HG02759 (cell line): ENCODE results near the gene MROH7.

ENCODE experiments used
- ATAC-seq: cut with Tn5 transposase; IDR thresholded peaks from one replicate; pipeline ENCODE4 v1.9.1; 2021; ENCODE audit warnings: mild to moderate bottlenecking, moderate library complexity; ENCODE audit not compliant: unreplicated experiment

MROH7 gene

DNA sequence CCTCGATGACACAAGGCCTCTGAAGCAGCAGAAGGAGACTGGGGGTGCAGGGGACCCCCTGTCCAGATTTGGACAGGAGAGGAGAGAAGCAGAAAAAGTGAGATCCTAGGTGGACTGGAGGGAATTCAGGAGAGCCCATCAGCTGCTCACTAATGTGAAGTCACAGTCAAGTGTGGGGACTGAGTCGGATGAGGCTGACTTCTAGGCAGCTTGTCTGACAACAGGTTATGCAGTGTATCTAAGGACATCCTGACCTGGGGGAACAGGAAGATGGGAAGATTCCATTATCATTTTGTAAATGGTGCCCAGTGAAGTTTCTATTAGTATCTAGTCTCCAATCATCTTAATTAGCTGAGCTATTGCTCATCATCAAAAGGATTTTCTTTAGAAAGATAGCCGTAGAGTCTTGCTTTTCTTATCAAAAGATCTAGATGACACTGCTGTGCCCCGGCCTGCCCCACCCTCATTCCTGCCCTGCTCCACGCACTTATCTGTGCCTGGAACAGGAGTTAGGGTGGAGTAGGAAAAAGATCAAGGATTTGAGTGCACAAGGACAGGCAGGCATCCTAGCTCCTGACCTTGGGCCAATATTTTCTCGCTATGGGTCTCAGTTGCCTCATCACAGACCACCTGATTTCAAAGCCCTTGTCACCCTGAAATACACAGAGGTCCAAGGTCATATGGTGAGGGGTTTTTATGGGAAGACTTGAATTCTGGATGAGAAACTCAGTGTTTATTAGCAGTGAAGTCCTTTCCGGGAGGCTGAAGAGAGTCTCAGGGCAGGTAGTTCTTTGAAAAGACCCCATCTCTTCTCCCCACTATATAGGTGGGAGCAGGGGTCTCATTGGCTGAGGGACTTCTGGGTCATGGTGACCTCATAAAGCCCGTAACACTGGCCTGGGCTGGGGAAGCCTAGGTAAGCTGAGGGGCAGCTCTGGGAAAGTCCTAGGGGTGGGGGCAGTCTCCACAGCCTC is at the start of gene MROH7:
Gene MROH7, plus strand, starts transcription at position 924 of the 974 bp plus-strand sequence. CDS start 11,141 bp downstream, outside the sequence.
- no peak for ATAC-seq

DNA sequence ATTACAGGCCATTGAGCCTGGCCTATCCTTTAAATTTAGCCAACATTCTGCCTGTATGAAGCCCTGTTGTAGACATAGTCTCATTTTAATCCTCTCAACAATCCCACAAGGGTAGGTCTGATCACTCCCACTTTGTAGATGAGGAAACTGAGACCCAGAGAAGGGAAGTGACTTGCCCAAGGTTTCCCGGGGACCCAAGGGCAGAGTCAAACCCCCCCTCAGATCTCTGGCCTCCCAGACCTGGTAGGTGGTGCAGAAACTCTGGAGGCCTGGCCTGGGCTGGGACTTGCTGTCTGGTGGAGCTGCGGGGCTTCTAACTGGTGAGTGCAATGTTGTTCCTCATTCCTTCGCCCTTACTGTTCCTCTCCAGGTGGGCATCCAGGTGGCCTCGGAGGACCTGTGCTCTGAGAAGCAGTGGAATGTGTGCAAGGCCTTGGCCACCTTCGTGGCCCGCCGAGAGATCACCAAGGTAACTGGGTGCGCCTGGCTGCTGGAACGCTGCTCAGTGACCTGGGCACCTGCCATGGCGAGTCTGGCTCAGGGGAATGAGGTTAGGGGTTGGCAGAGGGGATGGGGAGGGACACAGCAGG is 47.9 kb upstream of the MROH7 start:
- ATAC-seq: no peak

GRCh38 chr1:54594463-54594862 is 47.1 kb upstream of the MROH7 start:
- ATAC-seq: no peak

GRCh38 chr1:54595956-54596498 is 45.6 kb upstream of the MROH7 start:
- no peak for ATAC-seq

- ATAC-seq: no peak
Observed at GRCh38 chr1:54596756-54597155, 44.8 kb upstream of the MROH7 start.

DNA sequence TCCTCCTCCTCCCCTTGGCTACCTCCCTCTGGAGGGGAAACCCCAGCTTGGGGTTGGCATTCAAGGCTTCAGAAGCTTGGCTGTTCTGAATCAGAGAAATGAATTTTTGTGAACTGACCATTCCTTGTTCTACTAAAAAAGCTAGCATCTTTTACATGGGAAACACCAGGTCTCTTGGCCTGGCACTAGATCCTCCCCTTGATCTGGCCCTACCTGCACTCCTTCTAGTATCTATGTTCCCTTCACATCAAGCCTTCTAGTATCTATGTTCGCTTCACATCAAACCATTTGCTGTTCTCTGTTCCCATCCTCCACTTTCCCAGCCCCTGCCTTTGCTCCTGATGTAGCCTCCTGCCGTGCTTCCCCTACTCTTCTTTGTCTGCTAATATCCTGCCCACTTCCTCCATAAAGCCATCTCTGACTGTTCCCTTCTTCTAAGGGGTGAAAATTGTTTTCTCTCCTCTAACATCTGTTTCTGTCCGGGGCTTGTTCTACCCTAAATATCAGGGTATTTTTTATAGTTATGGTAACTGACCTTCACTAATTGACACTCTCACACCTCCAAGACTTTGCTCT is 44.0 kb upstream of the MROH7 start:
- no peak for ATAC-seq

- ATAC-seq: no peak
Observed at GRCh38 chr1:54599211-54599823, 42.3 kb upstream of the MROH7 start.

- no peak for ATAC-seq
Observed at GRCh38 chr1:54600947-54601721, 40.5 kb upstream of the MROH7 start.

GRCh38 chr1:54601730-54602129 is 39.9 kb upstream of the MROH7 start:
- no peak for ATAC-seq

- no peak for ATAC-seq
Observed at GRCh38 chr1:54602554-54602953, 39.0 kb upstream of the MROH7 start.

DNA sequence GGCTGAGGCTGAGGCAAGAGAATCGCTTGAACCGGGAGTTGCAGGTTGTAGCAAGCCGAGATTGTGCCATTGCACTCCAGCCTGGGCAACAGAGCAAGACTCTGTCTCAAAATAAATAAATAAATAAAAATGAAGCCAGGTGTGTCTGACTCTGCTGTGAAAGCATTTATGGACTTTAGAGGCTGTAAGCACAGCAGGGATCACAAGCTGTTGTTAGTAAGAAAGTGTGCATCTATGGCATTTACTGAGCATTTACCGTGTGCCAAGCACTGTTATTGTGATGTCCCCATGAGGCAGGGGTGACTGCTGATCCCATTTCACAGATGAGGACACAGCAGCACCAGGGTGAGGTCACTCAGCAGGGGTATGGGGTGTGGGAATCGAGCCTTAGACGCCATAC is 38.3 kb upstream of the MROH7 start:
- no peak for ATAC-seq

- ATAC-seq: no peak
Observed at GRCh38 chr1:54604051-54604450, 37.5 kb upstream of the MROH7 start.

- ATAC-seq: no peak
Observed at GRCh38 chr1:54604572-54605370, 36.8 kb upstream of the MROH7 start.

DNA sequence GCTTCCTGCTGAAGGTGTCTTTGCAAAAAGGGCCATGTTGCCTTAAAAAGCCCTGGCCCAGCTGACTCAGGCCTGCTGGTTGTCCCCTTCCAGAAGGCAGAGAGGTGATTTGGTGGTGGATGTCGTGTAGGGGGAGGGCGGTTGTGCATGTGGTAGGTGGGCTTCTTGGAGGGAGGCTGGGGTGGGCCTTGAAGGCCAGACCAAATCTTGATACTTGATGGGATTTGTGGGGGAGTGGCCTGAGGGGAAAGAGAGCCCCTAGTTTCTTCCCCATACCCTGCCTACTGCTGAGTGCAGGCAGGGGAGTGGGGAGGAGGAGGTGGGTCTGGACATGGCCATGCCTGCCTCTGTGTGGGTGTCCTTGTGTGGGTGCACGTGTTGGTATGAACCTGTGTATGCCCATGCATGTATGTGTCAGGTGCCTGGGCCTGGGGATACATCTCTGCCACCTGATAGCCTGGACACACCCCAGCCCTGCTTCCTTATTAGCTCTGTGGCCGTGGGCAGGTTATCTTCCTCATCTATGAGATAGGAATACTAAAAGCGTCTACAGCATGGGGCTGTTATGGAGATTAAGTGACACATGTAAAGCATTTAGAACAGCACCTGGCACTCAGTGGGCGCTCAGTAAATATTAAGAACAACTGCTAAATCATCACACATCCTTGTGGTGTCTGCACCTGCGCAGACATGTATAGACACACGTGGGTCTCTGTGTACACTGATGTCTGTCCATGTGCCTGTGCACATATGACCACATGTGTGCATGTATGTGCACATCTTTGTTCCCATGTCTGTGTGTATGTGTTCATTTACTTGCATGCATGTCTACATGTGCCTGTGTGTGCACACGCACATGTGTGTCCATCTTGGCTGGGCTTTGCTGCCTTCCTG is 35.2 kb upstream of the MROH7 start:
- no peak for ATAC-seq

- no peak for ATAC-seq
Observed at GRCh38 chr1:54606990-54607325, 34.6 kb upstream of the MROH7 start.

GRCh38 chr1:54607821-54608565 is 33.6 kb upstream of the MROH7 start:
- ATAC-seq: no peak

DNA sequence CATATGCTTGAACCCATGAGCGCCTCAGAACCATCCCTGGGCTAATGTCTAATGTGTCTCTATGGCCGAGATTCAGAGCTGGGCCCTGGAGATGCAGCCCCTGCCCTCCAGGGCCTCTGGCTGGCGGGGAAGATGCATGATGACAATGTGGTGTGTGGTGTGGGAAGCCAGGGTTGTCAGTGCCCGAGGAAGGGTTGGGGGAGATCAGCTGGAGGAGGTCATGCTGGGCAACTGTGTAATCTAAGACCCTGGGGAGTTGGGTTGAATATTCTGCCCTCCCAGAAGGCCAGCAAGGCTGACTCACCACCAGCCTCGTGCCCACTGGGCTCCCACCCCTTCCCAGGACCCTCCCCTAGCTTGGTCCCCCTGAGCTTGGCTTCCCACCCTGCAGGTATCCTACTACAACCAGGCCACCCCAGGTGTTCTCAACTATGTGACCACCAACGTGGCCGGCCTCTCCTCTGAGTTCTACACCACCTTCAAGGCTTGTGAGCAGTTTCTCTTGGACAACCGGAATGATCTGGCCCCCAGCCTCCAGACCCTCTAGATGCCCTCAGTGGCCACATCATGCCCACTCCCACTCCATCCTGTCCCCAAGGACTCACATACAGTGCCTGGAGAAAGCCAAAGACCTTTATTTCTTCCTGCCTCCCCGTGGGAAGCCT is 32.9 kb upstream of the MROH7 start:
- ATAC-seq: no peak
